Measurements from ENCODE around the gene MACF1. TPM values are rescaled to one million over a fixed set of nuclear protein-coding genes. Genes with fewer than 3 reads are reported as not detected.

Gene MACF1
- total RNA-seq, 2 experiments from 2014 or later, result 248 to 252 TPM

DNA sequence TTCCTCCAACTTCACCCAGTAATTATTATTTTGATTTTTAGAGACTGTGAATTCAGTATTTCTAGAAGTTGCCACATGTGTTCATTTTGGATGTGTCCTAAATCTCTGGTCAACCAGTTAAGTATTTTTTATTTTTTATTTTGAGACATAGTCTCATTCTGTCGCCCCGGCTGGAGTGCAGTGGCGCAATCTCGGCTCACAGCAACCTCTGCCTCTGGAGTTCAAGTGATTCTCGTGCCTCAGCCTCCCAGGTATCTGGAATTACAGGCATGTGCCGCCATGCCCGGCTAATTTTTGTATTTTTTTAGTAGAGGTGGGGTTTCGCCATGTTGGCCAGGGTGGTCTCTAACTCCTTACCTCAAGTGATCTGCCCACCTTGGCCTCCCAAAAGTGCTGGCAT, 8.0 kb downstream of the MACF1 start:
- Histone ChIP-seq H3K27ac (ENCODE audit: low read depth in 1 of 2, low read length in 2 of 2) (no peak overlapping the region), H3K4me3 (ENCODE audit: low read length) (no peak overlapping the region), H3K36me3 (ENCODE audit: insufficient read depth, low read length) (no peaks in the 10 kb centered on the region), H3K9me3 (ENCODE audit: control insufficient read depth in 1 of 2, insufficient read depth in 1 of 2, low read length in 2 of 2) (no peaks in the 10 kb centered on the region), H3K27me3 (ENCODE audit: control insufficient read depth in 1 of 2, insufficient read depth in 2 of 2, low read length in 2 of 2) (no peaks in the 10 kb centered on the region), H3K4me1 (ENCODE audit: insufficient read depth, low read length) (peaks cover 27% of the 10 kb centered on the region)
- ATAC-seq (ENCODE audit: poor library complexity) (no peak), DNase-seq (no peak)
- Mint-ChIP-seq H3K4me3 (no peak overlapping the region), H3K4me1 (ENCODE audit: low read depth) (peaks cover 58% of the 10 kb centered on the region), H3K36me3 (ENCODE audit: low read depth) (peaks cover 4% of the 10 kb centered on the region), H3K27me3 (no peaks in the 10 kb centered on the region), H3K27ac (no peak overlapping the region), H3K9me3 (peaks cover 3% of the 10 kb centered on the region)
- TF ChIP-seq, protein P1, sequence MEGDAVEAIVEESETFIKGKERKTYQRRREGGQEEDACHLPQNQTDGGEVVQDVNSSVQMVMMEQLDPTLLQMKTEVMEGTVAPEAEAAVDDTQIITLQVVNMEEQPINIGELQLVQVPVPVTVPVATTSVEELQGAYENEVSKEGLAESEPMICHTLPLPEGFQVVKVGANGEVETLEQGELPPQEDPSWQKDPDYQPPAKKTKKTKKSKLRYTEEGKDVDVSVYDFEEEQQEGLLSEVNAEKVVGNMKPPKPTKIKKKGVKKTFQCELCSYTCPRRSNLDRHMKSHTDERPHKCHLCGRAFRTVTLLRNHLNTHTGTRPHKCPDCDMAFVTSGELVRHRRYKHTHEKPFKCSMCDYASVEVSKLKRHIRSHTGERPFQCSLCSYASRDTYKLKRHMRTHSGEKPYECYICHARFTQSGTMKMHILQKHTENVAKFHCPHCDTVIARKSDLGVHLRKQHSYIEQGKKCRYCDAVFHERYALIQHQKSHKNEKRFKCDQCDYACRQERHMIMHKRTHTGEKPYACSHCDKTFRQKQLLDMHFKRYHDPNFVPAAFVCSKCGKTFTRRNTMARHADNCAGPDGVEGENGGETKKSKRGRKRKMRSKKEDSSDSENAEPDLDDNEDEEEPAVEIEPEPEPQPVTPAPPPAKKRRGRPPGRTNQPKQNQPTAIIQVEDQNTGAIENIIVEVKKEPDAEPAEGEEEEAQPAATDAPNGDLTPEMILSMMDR (IDR thresholded peaks at IDR 0.05), result no peak
- ChIA-PET POLR2A (interaction anchor here (1.2 kb wide), 1 partner anchor 8 kb away, joined by 3 read pairs; no protein-coding TSS in a partner anchor), CTCF (no interaction called here)
- intact Hi-C loops (cut with DNase I, micrococcal nuclease), result no loop called here

DNA sequence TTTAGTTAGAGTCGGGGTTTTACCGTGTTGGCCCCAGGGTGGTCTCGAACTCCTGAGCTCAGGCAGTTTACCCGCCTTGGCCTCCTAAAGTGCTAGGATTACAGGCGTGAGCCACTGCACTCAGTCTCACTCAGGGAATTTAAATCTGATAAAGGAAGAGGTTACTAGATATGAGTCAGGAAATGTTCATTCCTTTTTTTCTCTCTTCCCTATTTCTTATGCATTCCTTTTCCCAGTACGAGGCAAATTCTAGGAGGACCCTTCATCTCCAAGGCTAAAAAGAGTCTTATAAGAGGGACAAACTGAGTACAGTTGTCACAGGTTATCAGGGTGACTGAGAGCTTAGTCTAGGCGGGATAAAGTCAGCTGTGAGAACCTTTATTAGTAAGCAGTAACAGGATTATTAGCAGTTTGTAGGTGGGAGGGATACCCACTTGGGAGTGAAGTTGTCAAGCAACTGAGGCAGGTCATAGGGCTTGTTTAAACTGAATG, 9.1 kb downstream of the MACF1 start:
- ATAC-seq (ENCODE audit: poor library complexity) (no peak), DNase-seq (no peak)
- Mint-ChIP-seq H3K9me3 (peaks cover 3% of the 10 kb centered on the region), H3K36me3 (ENCODE audit: low read depth) (peaks cover 9% of the 10 kb centered on the region), H3K4me3 (peak overlapping the region; percentile 89), H3K27ac (peak overlapping the region; percentile 89), H3K4me1 (ENCODE audit: low read depth) (peaks cover 60% of the 10 kb centered on the region), H3K27me3 (no peaks in the 10 kb centered on the region)
- no peak overlapping the region for H3K27ac ChIP-seq (ENCODE audit: low read depth in 1 of 2, low read length in 2 of 2)
- TF ChIP-seq, protein P1 (IDR thresholded peaks at IDR 0.05), result no peak
- no peaks in the 10 kb centered on the region for H3K36me3 ChIP-seq (ENCODE audit: insufficient read depth, low read length)
- peaks cover 30% of the 10 kb centered on the region for H3K4me1 ChIP-seq (ENCODE audit: insufficient read depth, low read length)
- intact Hi-C loops (cut with DNase I, micrococcal nuclease), result loop anchor here in 1 of 2 experiments (1.0 to 2.0 kb wide), 3 partner anchors 8 to 17 kb away; no protein-coding TSS in a partner anchor
- H3K4me3 ChIP-seq (ENCODE audit: low read length), result no peak overlapping the region
- ChIA-PET CTCF (interaction anchor here (4.2 to 4.6 kb wide), 3 partner anchors 9 to 29 kb away, joined by 28 to 42 read pairs (median 28); partner anchors contain the start of gene MACF1), POLR2A (interaction anchor here (0.6 to 3.9 kb wide), 2 partner anchors 11 to 20 kb away, joined by 3 to 47 read pairs; no protein-coding TSS in a partner anchor)
- H3K9me3 ChIP-seq (ENCODE audit: control insufficient read depth in 1 of 2, insufficient read depth in 1 of 2, low read length in 2 of 2), result no peaks in the 10 kb centered on the region
- no peaks in the 10 kb centered on the region for H3K27me3 ChIP-seq (ENCODE audit: control insufficient read depth in 1 of 2, insufficient read depth in 2 of 2, low read length in 2 of 2)

DNA sequence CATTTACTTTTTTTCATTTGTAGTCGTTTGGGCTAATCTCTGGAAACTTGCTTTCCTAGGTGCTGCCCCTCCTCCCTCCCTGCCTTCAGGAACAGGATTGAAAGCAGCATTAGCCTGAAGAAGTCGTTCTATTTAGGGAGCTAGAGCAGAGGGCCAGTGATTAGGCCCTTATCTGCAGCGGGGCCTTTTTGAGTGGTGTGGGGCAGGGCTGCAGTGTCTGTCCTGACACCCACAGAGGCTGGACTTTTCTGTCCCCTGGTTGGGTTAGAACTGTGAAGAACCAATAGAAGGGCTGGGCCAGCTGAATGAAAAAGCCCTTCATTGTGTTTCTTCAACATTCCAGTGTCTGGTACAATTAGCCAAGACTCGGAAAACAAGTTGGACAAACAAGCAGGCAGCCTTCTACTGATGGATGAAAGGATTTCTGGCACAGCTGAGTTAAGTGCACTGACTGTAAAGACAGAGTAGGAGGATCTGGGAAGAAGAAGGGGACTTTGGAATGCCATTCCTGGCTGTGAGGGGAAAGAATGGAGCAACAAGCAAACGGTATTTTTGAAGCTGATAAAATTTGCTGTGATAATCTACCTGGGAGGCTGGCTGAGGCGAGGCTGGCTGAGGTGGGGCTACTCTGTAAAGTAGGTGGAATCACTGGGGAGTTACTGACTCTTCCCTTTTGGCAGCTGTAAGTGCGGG, 9.7 kb downstream of the MACF1 start:
- intact Hi-C loops (cut with DNase I, micrococcal nuclease), result loop anchor here in 1 of 2 experiments (1.0 to 2.0 kb wide), 3 partner anchors 9 to 17 kb away; no protein-coding TSS in a partner anchor
- Mint-ChIP-seq H3K27me3 (no peaks in the 10 kb centered on the region), H3K36me3 (ENCODE audit: low read depth) (peaks cover 12% of the 10 kb centered on the region), H3K4me1 (ENCODE audit: low read depth) (peaks cover 63% of the 10 kb centered on the region), H3K27ac (peak overlapping the region; percentile 89), H3K4me3 (peak overlapping the region; percentile 89), H3K9me3 (peaks cover 3% of the 10 kb centered on the region)
- Histone ChIP-seq H3K36me3 (ENCODE audit: insufficient read depth, low read length) (no peaks in the 10 kb centered on the region), H3K4me1 (ENCODE audit: insufficient read depth, low read length) (peaks cover 35% of the 10 kb centered on the region), H3K4me3 (ENCODE audit: low read length) (no peak overlapping the region), H3K9me3 (ENCODE audit: control insufficient read depth in 1 of 2, insufficient read depth in 1 of 2, low read length in 2 of 2) (no peaks in the 10 kb centered on the region), H3K27me3 (ENCODE audit: control insufficient read depth in 1 of 2, insufficient read depth in 2 of 2, low read length in 2 of 2) (no peaks in the 10 kb centered on the region), H3K27ac (ENCODE audit: low read depth in 1 of 2, low read length in 2 of 2) (peak overlapping the region; percentile 5 to 63)
- ATAC-seq (ENCODE audit: poor library complexity), result no peak
- TF ChIP-seq, protein P1 (IDR thresholded peaks at IDR 0.05), result no peak
- ChIA-PET CTCF (interaction anchor here (1.7 to 4.6 kb wide), 4 partner anchors 10 to 29 kb away, joined by 4 to 42 read pairs (median 28); partner anchors contain the start of gene MACF1), POLR2A (interaction anchor here (0.9 to 3.9 kb wide), 5 partner anchors 8 to 43 kb away, joined by 3 to 70 read pairs (median 11); partner anchors contain the start of gene MACF1)
- no peak for DNase-seq
